GM10248 (cell line): ENCODE measurements around the gene GTF2A1.

Source experiments
- CTCF ChIA-PET: fragments of 300-600 bp; sonication (Branson Sonifier 250); formaldehyde crosslinking; extraction: SDS; loops from one replicate; lab custom pipeline; 2021; ENCODE audit warnings: antibody characterized with exemption; lab: Yijun Ruan, JAX
- POLR2A ChIA-PET: fragments of 350-650 bp; sonication (Branson Sonifier 250); formaldehyde crosslinking; extraction: SDS; loops from one replicate; lab custom pipeline; 2020; ENCODE audit warnings: antibody characterized with exemption; lab: Yijun Ruan, JAX
- DNase-seq: peaks from one replicate; pipeline ENCODE4 v3.0.0; 2012; ENCODE audit errors: extremely low spot score
- TF ChIP-seq, protein P1 (sequence below): IDR thresholded peaks from 2 replicates; pipeline ENCODE4 v1.5.1; 2012; ENCODE audit warnings: mild to moderate bottlenecking, low read depth; ENCODE audit errors: extremely low read depth, missing control alignments, control extremely low read depth

GTF2A1 gene

DNA sequence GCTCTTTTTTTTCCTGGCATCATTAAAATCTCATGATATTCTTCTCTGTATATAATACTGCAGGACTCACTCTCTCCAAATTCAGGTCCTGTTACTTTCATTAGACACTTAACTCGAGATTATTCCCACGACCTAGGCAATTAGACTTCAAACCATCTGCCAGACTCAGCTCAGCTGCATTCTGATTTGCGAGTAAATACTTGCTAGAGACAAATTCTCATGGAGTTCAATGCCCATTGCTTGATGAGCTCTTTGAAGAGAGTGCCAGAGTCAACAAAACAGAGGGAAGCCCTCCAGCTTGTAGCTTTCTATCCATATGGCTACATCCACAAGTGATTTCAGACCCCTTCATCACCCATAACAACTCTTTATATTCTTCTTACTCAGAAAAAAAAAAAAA lies 88.3 kb downstream of the GTF2A1 start:
- ChIA-PET POLR2A (no interaction called here), CTCF (interaction anchor here (1.0 to 1.8 kb wide), 5 partner anchors 9 to 137 kb away, joined by 3 to 5 read pairs (median 4); no protein-coding TSS in a partner anchor)
- TF ChIP-seq, protein P1, sequence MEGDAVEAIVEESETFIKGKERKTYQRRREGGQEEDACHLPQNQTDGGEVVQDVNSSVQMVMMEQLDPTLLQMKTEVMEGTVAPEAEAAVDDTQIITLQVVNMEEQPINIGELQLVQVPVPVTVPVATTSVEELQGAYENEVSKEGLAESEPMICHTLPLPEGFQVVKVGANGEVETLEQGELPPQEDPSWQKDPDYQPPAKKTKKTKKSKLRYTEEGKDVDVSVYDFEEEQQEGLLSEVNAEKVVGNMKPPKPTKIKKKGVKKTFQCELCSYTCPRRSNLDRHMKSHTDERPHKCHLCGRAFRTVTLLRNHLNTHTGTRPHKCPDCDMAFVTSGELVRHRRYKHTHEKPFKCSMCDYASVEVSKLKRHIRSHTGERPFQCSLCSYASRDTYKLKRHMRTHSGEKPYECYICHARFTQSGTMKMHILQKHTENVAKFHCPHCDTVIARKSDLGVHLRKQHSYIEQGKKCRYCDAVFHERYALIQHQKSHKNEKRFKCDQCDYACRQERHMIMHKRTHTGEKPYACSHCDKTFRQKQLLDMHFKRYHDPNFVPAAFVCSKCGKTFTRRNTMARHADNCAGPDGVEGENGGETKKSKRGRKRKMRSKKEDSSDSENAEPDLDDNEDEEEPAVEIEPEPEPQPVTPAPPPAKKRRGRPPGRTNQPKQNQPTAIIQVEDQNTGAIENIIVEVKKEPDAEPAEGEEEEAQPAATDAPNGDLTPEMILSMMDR, result no peak
- no peak for DNase-seq

DNA sequence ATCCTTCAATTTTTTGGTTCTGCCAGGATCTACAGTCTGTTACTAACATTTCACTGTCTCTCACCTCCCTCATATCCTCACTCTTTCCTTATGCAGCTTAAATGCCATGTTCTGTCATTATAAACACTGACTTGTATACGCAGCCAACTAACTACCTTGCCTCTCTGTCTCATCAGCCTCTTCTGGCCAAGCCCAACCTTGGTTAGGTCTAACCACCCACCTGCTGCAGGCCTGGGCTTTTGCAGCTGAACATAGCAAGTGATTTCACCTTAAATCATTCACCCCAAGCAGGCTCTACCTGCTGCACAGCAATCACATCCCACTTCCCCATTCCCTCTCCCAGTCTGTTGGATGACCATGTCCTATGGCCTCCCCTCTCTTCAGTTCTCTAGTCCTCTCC lies 91.5 kb downstream of the GTF2A1 start:
- DNase-seq, result no peak
- ChIA-PET CTCF (no interaction called here), POLR2A (no interaction called here)
- TF ChIP-seq, protein P1, result no peak

DNA sequence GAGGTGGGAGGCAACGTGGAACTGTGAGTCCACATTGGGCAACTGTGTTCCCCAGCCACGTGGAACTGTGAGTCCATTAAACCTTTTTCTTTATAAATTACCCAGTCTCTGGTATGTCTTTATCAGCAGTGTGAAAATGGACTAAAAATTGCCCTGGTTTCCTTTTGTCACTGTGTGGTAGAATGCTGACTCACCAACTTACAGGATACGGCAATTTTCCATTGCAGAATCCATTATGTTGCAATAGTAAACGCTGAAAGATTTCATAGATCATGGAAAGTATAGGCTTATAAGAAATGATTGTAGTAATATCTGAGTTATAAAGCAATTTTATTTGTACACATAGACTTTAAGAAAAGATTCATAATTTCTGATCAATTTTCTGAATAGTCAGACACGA lies 93.0 kb downstream of the GTF2A1 start:
- TF ChIP-seq, protein P1, result no peak
- DNase-seq, result no peak
- CTCF ChIA-PET, result no interaction called here
- POLR2A ChIA-PET, result no interaction called here

DNA sequence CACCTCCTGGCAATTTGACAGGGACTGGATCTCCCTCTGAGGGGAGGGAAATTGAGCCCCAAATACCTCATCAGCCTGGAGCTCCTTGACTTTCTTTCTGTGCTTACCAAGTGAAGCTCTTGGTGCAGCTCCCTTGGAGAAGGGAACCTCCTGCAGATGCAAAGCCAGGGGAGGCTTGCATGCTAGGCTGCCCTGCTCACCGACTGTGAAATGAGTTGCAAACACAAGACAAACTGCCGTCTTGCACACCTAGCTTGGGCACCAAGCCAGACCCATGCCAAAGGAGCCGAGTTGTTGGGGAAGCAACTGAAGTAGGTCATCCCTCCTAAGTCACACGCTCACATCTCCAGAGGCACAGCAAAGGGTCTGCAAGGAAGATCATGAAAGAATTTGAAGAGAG lies 95.2 kb downstream of the GTF2A1 start:
- TF ChIP-seq, protein P1, result no peak
- DNase-seq, result no peak
- CTCF ChIA-PET, result interaction anchor here (1.1 to 1.9 kb wide), 4 partner anchors 10 to 138 kb away, joined by 3 to 5 read pairs (median 3); no protein-coding TSS in a partner anchor
- POLR2A ChIA-PET, result no interaction called here
